Activated CD4-positive, alpha-beta T cell treated with anti-CD3 and anti-CD28 coated beads, Interleukin-2, Interleukin-6, amounts not matched to agents 100 ng/mL and 50 ng/mL, durations not matched to agents 16 hours and 8 hours (primary cell): ENCODE data around the gene B3GNT7.
A peak's percentile ranks its signal among the peaks of the same experiment; 100 is the strongest.
"Not testable (repeated sequence)": the region's sequence is repeated elsewhere in the genome, so short reads cannot be mapped to it uniquely, and the experiment has no call there.

ENCODE experiments used
- DNase-seq: peaks from one replicate; pipeline ENCODE4 v3.0.0-alpha.2; 2020

B3GNT7 gene

DNA sequence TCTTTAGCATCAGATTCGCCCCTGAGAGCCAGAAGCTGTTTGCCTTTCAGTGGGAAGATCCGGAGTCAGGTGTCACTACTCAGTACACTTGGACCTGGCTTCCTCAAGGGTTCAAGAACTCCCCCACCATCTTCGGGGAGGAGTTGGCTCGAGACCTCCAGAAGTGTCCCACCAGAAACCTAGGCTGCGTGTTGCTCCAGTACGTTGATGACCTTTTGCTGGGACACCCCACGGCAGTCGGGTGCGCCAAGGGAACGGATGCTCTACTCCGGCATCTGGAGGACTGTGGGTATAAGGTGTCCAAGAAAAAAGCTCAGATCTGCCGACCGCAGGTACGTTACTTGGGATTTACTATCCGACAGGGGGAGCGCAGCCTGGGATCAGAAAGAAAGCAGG is 8.7 kb downstream of the B3GNT7 start:
- DNase-seq = not testable (repeated sequence)

DNA sequence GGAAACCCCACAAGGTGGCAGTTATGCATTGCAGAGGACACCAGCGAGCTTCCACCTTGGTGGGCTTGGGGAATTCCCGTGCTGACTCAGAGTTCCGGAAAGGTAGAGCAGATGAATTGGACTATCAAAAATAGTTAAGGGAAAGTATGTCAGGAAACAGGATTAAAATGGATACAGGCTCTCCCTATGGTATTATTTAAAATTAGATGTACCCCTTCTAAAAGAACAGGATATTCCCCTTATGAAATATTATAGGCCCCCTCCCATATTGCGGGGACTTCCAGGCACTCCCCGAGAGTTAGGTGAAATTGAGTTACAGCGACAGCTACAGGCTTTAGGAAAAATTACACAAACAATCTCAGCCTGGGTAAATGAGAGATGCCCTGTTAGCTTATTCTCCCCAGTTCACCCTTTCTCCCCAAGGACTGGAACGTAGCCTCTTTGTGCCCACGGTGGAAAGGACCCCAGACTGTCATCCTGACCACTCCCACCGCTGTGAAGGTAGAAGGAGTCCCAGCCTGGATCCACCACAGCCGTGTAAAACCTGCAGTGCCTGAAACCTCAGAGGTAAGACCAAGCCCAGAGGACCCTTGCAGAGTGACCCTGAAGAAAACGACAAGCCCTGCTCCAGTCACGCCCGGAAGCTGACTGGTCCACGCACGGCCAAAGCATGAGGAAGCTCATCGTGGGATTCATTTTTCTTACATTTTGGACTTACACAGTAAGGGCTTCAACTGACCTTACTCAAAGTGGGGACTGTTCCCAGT is 10.3 kb downstream of the B3GNT7 start:
- DNase-seq = not testable (repeated sequence)

DNA sequence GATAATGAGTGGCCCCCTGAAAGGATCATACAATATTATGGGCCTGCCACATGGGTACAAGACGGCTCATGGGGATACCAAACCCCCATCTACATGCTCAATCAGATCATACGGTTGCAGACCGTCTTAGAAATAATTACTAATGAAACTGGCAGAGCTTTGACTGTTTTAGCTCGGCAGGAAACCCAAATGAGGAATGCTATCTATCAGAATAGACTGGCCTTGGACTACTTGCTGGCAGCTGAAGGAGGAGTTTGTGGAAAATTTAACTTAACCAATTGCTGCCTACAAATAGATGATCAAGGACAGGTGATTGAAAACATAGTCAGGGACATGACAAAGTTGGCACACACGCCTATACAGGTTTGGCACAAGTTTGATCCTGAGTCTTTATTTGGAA is 12.2 kb downstream of the B3GNT7 start:
- not testable (repeated sequence) for DNase-seq

DNA sequence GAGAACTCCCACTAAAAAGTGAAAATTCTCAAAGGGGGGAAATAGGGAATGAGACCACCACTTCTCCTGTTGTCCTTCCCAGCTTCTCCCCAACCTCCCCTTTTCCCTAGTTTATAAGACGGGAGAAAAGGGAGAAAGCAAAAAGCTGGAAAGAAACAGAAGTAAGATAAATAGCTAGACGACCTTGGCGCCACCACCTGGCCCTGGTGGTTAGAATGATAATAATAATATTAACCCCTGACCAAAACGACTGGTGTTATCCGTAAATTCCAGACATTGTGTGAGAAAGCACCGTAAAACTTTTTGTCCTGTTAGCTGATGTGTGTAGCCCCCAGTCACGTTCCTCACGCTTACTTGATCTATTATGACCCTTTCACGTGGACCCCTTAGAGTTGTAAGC is 12.8 kb downstream of the B3GNT7 start:
- DNase-seq = not testable (repeated sequence)

DNA sequence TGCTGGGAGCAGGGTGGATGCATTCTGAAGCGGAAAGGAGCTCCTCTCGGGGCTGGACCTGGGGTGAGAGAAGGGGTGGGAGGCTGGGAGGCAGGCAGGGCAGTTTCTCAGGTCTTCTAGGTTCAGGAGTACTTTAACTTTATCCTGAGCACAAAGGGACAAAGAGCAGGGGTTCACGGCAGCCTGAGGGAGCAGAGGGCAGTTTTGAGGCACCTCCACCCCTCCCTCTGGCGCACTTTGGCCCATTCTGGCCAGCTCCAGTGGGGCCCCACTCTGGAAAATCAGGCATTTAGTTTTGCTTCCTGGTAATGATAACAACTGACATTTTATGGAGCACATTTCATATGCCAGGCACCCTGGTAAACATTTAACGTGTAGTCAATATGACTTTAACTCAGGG is 14.3 kb downstream of the B3GNT7 start:
- DNase-seq = no peak

DNA sequence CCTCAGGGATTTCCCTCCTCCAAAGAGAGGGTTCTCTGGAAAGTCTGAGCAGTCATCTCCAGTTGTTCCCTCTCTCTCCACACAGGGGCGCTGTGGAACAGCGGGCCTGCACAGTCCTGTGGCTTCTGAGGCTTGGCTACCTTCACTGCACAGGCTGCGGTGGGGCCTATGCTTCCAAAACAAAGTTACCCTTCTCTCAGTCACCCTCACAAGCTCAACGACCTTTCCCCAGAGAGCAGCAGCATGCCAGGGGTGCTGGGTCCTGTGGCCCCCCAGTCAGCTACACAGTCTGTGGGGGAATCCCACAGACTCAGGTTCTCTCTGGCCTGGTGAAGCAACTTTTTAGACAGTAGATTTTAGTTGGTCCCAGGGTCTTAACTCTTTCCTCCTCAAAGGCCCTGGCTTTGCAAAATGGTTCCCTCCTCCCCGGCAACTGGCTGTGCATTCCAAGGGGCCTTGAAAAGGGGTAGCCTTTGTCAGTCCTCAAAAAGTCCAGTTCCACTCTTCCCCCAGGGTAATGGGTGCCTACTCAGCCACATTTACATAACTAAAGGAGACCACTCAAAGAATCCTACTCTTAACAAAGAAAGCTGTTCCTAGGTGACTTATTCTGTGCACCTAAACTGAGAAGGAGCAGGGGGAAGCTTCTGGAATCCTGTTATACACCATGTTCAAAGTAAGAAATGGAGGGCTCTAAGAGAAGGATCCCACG is 14.9 kb downstream of the B3GNT7 start:
- no peak for DNase-seq

DNA sequence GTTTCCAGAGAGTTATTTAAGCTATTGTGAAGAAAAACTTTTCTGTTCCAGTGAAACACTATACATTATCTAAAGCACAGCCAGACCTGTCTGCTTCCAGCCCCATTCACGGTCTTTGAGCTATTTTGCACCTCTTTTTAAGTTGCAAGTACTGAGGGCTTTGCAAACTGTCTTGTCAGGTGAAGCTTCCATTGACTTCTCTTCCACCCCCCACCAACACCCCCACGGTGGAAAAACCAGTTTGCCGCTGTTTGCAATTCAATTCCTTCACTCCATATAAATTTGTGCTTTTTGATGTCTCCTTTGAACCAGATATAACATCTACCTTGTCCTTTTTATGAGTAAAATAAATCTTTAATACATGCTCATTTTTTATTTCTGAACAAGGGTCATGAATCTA is 15.7 kb downstream of the B3GNT7 start:
- no peak for DNase-seq

DNA sequence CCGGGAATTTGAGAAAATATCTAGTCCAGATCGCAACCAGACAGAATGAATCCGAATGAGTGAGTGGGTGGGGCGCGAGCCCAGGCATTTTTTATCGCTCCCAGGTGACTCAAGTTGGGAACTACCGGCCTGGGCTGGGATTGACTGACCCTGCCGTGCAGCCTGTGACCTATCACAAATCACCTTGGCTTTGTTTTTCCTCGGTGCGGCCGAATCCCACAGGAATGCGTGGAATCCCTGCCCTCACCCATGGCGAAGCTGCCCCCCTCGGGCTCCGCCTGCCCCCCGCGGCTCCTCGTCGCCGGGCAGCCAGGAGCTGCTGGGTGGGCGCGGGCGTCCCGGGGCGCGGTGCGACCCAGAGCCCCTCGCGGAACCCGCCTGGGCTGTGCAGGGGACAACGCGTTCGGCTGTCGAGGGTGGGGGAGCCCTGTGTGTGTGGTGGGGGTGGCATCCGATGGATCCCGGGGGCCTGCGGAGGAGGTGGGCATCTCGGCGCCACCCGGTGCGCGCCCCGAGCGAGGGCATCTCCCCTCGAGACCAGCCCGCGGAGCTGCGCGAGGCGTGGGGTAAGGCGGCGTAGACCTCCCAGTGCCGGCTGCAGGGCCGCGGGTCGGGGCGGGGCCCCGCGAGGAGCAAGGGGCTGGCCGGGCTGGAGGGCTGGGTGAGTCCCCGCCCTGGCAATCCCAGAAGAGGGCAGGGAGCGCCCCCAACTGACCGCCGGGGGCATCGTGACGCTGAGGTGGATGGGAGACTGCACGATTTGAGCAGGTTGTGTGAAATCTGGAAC is 16.5 kb downstream of the B3GNT7 start:
- DNase-seq = peak; percentile 57

DNA sequence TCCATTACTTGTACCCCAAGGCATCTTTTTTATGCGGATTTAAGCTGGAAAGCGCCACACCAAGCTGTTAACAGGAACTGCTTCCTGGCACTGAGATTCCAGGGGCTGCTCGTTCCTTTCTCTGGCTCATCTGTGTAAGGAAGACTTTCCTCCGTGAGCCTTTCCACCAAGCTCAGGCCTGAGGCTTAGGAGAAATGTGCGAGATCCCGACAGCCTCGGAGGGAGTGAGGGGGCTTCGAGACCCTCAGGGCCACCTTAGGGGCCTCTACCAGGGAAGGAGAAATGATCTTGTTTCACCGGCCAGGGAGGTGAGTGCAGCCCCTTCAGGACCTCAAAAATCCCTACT is 17.1 kb downstream of the B3GNT7 start:
- DNase-seq = no peak

DNA sequence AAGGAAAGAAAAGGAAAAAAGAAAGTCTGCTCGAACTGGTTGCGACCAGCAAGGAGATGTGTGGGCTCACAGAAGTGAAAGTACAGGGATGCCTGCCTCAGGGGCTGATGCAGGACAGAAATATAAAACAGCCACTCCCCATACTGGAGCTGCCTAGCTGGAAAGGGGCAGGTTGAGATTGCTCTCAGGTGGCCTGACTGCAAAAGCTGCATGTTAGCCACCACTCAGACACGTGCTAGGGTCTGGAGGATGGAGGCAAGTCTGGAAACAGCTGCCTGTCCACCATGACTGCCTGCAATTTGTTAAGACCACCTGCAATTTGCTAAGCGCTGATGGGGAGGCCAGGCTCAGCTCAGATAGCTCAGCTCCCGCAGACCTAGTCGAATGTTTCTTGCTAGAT is 17.9 kb downstream of the B3GNT7 start:
- DNase-seq = no peak

DNA sequence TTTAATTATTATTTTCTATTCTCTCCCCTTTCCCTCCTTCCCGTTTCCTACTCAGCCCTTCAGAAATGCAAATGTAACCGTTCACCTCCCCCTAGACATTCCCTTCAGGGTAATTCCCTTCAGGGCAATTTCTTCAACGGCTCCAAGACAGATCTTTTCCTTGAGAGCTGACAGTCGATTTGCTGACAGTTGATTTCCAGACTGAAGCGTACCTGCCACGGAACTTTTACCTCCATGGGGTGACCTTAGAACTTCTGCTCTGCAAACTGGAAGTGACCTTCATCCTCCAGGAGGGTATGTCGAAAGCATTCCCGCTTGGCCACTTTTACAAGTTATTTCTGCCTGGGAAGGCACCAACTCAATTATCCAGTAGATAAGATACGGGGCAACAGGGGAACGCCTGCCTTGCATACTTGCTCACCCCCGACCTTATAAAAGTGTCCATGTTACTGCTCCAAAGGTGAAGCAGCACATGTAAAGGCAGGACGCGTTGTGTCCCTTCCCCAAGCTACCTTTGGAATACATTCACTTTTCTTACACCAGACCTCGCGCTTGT is 18.5 kb downstream of the B3GNT7 start:
- no peak for DNase-seq

DNA sequence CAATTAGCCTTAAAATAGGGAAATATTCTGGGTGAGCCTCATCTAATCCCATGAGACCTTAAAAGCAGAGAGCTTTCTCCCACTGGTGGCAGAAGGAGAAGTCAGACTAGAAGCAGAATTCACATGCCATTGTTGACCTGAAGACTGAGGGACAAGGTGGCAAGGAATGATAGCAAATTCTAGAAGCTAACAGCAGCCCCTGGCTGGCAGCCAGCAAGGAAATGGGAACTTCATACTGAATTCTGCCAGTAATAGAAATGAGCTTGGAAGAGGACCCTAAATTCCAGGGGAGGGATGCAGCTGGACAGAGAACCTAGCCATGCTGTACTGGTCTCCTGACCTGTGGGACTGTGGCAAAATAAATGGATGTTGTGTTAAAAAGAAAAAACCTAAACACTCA is 19.5 kb downstream of the B3GNT7 start:
- no peak for DNase-seq

DNA sequence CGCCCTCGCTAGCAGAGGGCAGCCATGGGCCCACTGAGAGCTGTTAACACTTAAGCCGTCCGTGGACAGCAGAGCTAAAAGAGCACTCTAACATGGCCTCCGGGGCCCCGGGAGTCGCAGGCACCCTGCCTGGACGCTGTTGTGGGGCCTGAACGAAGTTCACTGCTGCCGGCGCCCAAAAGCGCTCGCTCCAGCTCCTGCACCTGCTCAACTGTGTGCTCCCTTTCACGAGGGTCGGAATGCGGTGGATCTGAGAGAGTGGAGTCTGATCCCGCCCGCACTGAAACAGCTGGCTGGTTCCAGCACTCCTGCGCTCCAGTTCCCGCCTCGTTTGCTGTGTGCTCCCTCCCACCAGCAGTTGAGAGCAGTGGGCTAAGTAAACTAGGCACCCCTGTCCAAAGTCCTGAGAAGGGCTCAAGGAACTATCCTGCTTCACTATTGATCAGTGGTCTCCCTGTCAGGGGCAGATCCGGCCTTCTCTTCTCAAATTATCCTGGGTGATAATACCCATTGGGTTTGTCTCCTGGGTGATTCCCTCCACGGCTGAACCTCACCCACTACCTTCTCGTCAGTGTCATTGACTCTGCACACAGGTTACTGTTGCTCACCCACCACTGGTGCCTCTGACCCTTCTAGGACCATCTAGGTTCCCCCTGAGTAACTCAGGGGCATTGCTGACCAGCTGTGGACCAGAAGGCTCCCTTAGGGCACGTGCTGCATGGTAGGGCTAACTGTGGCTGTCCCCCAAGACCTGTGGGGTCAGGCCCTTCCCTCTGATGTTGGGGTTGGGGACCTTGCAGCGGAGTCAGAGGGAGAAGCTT is 23.5 kb downstream of the B3GNT7 start:
- DNase-seq = no peak

DNA sequence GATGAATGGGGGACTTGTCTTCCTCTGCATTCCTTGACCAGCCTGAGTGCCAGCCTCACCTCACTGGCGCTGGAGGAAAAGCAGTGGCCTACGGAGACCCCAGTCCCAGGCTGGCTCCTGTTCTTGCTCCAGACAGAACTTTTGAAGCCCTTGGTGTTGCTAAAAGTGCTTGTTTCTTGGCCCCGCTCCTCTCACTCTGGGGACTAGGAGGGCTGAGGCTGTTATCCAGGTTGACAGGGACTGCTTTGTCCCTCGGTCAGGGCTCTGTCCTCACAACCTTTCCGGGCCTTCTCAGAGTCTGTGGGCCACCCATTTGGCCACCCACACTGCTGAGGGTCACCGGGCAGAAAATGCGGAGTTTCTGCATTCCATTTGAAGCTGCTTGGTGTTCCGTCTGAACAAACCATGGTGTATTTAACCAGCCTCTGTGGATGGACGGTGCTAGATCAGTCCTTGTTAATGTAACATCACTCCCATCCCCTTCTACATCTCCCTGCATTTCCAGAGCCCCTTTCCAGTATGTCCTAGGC is 25.6 kb downstream of the B3GNT7 start:
- DNase-seq = no peak

DNA sequence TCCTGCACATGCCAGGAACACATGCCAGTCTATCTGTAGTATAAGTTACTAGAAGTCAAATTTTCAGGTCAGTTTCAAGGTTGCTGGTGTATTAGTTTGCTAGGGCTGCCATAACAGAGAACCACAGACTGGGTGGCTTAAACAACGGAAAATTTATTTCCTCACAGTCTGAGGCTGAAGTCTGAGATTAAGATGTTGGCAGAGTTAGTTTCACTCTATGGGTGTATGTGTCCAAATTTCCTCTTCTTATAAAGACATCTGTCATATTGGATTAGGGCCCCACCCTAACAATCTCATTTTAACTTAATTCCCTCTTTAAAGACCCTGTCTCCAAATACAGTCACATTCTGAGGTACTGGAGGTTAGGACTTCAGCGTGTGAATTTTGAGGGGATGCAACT is 26.5 kb downstream of the B3GNT7 start:
- no peak for DNase-seq

DNA sequence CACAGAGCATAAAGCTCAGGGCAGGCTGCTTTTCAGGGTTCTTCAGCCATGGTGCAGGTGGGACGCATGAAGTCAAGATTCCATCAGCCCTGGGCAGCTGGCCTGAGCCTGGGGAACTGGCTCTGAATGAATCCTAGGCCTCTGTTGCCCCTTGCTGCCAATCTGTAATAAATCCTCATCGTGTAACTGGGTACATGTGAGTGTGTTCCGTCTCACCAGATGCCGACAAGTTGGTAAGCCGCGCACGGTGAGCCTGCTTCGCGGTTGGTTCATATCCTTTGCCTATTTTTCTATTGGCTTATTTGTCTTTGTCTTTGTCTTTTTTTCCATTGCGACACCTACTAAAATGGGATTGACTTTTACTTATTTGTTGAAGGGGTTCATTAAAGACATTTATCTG is 27.7 kb downstream of the B3GNT7 start:
- DNase-seq = no peak

DNA sequence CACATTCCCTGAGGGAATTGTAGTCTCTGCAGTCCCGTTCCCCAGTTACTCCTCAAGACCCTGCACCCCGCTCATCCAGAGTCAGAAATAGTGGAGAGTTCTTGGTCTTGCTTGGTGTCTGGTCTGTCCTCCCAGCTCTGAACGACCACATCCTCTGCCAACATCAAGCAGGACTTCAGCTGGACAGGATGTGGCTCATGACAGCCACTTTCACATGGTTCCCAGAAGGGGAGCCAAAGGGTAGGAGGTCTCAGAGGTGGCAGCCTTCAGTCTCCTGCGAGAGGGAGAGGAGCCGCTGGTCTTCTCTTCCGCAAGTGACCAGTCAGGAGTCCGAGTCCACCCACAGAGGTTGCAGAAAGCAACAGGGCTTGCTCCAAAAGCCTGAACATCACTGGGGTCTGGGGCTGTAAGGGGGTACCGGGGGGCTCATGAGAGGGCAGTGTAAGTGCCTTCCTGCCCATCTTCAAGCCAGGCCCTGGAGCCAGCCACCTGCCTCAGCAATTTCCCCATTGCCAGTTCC is 29.8 kb downstream of the B3GNT7 start:
- DNase-seq = no peak

DNA sequence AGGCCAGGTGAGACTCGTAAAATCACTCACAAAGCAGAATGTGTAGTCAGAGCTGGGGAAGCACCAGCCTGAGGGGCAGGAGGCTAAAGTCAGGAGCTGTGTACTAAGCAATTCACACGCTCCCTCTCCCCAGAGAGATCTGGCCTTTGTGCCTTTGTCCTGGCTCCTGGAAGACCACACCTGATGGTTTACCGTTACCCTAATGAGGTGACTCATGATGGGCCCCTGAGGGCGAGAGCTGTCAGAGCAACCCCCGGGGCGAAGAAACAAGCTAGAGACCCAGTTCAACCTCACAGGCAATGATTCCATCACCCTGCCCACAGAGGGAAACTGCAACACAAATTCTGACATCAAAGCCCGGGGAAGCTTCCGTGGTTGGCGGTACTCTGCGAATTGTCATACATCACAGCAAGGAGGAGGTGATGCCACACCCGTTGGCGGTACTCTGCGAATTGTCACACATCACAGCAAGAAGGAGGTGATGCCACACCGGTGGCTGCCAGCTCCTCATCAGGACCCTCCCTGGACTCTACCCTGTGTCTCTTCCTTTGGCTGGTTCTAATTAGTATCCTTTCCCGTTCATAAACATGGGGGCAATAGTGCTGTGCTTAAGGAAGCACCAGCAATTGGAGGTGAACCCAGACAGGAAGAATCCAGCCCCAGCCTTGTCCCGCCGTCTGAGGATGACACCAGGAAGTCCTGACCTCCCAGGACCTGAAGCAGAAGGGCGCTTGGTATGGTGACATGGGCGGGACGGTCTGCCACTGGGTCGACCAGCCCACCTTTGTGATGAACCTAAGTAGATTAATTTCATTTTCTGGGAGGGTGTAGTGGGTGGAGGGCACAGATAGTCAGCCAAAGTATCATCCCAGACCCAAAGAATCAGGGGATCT is 30.5 kb downstream of the B3GNT7 start:
- no peak for DNase-seq

DNA sequence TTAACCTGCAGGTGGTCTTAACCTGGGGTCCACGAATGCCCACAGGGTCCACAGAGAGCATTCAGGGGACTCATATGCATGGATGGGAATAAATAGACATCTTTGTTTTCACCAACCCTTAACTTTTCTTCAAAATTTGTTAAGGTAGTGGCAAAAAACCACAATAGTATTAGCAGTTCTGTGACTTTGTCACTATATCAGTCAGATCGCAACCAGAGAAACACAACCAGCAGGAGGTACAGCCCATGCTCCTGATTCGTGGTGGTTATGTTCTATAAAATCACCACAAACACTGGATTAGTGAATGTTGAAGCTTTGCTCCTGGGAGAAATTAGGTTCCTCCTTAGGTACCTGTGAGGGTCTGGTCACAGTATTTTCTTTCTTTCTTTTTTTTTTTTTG is 31.6 kb downstream of the B3GNT7 start:
- no peak for DNase-seq

DNA sequence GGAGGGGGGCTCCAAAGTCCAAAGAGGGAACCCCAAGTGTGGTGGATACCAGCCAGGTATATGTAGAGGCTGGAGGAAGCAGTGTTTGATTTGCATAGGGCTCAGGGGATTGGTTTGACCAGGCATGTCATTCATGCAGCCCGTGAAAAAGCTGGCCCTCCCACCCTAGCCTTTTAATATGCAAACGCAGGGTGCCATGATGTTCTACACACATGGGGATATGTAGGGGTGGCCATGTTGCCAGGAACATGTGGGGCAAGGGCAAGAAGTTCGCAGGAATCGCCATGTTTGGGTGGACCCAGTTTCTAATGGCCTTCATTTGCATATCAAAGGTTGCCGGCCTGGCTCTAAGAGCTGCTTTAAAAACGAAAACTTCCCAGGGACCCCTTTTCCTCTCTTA is 33.6 kb downstream of the B3GNT7 start:
- DNase-seq = no peak

DNA sequence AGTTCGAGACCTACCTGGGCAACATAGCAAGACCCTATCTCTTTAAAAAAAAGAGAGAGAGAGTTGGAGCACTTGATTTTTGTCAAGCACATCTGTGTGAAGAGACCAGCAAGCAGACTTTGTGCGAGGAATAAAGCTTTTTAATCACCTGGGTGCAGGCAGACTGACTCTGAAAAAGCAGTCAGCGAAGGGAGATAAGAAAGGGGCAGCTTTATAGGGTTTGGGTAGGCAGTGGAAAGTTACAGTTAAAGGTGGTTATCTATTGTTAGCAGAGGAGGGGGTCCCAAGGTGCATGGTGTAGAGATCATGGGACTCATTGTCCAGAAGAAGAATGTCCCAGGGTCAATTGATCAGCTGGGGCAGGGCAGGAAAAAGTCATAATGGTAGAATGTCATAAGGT is 34.4 kb downstream of the B3GNT7 start:
- DNase-seq = no peak
